Measurements from ENCODE around the gene SLA2. TPM values are rescaled to one million over a fixed set of nuclear protein-coding genes. Genes with fewer than 3 reads are reported as not detected.

SLA2 gene
- total RNA-seq, 4 donors from 2014 or later: 0.23 to 0.52 (median 0.52) TPM; not detected in 1

DNA sequence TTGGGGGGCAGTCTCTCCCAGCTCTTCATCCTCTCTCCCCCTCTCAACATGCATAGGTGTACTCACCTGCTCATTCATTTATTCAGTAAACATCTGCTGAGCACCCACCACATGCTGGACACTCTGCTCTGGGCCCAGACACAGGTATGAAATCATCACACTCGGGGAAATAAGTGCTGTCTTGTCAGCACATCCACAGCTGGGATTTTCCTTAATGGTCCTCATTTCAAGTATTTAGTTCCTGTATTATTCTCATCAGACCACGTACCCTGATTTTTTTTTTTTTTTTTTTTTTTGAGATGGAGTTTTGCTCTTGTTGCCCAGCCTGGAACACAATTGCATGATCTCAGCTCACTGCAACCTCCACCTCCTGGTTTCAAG lies 21.1 kb downstream of the SLA2 start:
- WGBS, 2 donors: 83 to 87% methylated on average over 2 of the region's 2 CpGs
- no peak for TF ChIP-seq POLR2A (IDR thresholded peaks at IDR 0.05)
- TF ChIP-seq, protein P1, sequence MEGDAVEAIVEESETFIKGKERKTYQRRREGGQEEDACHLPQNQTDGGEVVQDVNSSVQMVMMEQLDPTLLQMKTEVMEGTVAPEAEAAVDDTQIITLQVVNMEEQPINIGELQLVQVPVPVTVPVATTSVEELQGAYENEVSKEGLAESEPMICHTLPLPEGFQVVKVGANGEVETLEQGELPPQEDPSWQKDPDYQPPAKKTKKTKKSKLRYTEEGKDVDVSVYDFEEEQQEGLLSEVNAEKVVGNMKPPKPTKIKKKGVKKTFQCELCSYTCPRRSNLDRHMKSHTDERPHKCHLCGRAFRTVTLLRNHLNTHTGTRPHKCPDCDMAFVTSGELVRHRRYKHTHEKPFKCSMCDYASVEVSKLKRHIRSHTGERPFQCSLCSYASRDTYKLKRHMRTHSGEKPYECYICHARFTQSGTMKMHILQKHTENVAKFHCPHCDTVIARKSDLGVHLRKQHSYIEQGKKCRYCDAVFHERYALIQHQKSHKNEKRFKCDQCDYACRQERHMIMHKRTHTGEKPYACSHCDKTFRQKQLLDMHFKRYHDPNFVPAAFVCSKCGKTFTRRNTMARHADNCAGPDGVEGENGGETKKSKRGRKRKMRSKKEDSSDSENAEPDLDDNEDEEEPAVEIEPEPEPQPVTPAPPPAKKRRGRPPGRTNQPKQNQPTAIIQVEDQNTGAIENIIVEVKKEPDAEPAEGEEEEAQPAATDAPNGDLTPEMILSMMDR (IDR thresholded peaks at IDR 0.05): no peak
- no peak overlapping the region for H3K4me3 ChIP-seq (ENCODE audit: low read depth, poor library complexity, severe bottlenecking)
- intact Hi-C loops (cut with DNase I; ENCODE audit: low total_unique reads): no loop called here
- no peak for DNase-seq (ENCODE audit: low spot score in 2 of 2)

DNA sequence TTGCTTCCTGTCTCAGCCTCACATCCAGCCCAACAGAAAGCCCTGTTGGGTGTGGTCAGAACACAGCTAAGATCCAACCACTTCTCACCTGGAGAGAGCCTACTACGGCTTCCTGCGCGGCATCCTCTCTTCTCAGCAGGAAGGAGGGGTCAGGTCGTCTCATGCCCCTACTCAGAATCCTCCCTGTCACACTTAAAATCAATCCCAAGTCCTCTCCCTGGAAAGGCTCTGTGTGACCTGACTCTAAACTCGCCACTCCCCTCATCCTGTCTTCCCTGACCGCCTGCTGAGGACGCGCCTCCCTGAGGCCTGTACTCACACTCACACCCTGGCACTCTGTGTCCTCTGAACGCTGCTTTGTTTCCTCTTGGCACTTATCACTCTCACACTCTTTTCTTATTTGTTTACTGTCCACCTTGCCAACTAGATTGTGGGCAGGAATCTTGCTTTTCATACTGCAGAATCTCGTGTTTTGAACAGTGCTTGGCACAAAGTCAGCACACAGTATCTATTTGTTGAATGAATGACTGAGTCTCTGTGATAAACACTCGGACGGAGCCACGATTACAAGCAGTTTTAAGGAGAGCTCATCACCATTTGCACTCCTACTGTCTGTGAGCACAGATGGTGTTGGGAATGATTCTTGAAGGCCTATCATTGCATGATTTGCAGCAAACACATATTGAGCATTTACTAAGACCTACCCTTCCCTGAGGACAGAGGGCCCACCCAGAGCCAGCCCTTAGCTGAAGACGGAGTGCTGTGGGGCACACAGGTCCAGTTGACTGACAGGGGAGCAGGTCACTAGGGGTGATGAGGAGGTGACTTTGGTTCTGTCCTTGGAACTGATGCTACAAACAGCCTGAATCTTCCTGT lies 21.7 kb downstream of the SLA2 start:
- DNase-seq (ENCODE audit: low spot score in 2 of 2): no peak
- TF ChIP-seq, protein P1 (IDR thresholded peaks at IDR 0.05): no peak
- TF ChIP-seq POLR2A (IDR thresholded peaks at IDR 0.05): no peak
- WGBS, 2 donors: 46 to 59% methylated on average over 14 of the region's 14 CpGs
- intact Hi-C loops (cut with DNase I; ENCODE audit: low total_unique reads): no loop called here
- H3K4me3 ChIP-seq (ENCODE audit: low read depth, poor library complexity, severe bottlenecking): no peak overlapping the region

DNA sequence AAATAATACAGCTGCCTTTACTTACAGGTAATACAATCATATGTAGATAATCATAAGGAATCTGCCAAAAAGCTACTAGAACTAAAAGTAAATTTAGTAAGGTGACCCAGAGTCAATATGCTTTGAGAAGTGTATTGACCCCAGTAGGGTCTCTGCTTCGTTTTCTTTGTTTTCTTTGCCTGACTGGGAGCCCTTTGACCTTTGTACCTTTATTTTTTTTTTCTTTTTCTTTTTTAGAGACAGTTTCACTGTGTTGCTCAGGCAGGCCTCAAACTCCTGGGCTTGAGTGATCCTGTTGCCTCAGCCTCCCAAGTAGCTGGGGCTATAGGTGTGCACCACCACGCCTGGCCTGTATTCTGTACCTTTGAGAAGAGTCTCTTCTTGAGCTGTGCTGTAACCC lies 22.6 kb downstream of the SLA2 start:
- H3K4me3 ChIP-seq (ENCODE audit: low read depth, poor library complexity, severe bottlenecking): no peak overlapping the region
- intact Hi-C loops (cut with DNase I; ENCODE audit: low total_unique reads): no loop called here
- WGBS, 2 donors: 89 to 99% methylated on average over 2 of the region's 2 CpGs
- TF ChIP-seq POLR2A (IDR thresholded peaks at IDR 0.05): no peak
- TF ChIP-seq, protein P1 (IDR thresholded peaks at IDR 0.05): no peak
- no peak for DNase-seq (ENCODE audit: low spot score in 2 of 2)

DNA sequence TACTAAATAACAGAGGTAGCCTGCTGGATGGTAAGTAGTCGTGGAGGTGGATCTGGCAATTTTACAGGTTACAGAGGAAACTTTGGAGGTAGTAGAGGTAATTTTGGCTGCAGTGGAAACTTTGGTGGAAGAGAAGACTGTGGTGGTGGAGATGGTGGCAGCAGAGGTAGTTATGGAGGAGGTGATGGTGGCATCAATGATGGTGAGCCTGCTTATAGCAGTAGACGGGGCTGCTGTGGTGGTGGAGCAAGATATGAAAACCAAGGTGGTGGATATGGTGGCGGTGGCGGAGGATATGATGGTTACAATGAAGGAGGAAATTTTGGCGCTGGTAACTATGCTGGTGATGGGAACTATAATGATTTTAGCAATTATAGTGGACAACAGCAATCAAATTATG lies 25.1 kb downstream of the SLA2 start:
- intact Hi-C loops (cut with DNase I; ENCODE audit: low total_unique reads): no loop called here
- WGBS, 2 donors: 90 to 92% methylated on average over 5 of the region's 5 CpGs
- no peak for TF ChIP-seq POLR2A (IDR thresholded peaks at IDR 0.05)
- TF ChIP-seq, protein P1 (IDR thresholded peaks at IDR 0.05): no peak
- H3K4me3 ChIP-seq (ENCODE audit: low read depth, poor library complexity, severe bottlenecking): no peak overlapping the region
- DNase-seq (ENCODE audit: low spot score in 2 of 2): no peak

DNA sequence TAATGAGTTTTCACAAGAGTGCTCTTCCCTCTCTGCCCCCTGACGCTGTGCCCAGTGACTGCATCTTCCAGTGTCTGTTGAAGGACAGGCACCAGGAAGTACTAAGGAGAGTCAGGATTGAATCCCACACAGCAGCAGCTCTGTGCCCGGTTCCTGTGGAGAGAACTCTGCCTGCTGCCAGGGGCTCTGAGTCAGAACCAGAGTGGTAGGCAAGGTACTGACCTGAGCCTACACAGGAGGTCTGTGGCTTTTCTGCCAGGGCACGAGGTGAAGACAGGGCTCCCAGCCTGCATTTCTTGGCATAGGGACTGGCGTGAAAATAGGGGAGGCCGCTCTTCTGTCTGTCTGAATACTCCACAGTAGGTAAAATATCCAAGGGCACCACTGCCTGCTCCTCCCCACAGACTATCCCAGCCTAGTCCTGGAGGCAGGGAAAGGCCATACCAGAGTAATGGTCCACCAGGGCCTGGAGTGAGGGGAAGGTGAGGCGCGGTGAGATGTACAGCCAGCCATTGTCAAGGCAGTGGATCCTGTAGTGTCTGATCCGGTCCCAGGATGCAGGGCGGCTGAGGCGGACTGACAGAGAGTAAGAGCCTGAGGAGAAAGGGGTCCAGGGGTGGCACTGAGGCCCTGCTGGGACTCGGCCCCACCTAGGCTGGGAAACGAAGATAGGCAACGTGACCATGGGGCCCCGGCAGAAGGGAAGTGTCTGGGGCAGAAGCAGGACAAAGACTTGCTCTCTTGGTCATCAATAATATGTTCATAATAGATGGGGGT lies 31.0 kb downstream of the SLA2 start:
- no peak overlapping the region for H3K4me3 ChIP-seq (ENCODE audit: low read depth, poor library complexity, severe bottlenecking)
- intact Hi-C loops (cut with DNase I; ENCODE audit: low total_unique reads): no loop called here
- 86 to 88% methylated on average over 14 of the region's 14 CpGs for WGBS, 2 donors
- TF ChIP-seq POLR2A (IDR thresholded peaks at IDR 0.05): no peak
- TF ChIP-seq, protein P1 (IDR thresholded peaks at IDR 0.05): no peak
- DNase-seq (ENCODE audit: low spot score in 2 of 2): no peak
